ENCODE data around the gene RIMBP2. TPM values are rescaled to one million over a fixed set of nuclear protein-coding genes. Genes with fewer than 3 reads are reported as not detected.

The RIMBP2 gene
- total and polyA plus RNA-seq, 2 experiments from 2014 or later: 0.31 to 0.37 TPM

- H3K4me3 ChIP-seq: no peak overlapping the region
- Mint-ChIP-seq H3K4me3 (no peak overlapping the region), H3K27ac (no peak overlapping the region), H3K27me3 (ENCODE audit: insufficient read depth, low read depth, poor library complexity) (no peaks in the 10 kb centered on the region), H3K36me3 (ENCODE audit: low read depth) (peaks cover 24% of the 10 kb centered on the region; the same call in 2 of the 3 replicates), H3K9me3 (peaks cover 96% of the 10 kb centered on the region), H3K4me1 (no peaks in the 10 kb centered on the region)
- DNase-seq (ENCODE audit: low spot score) (no peak), ATAC-seq (no peak)
- H3K9me2 ChIP-seq (ENCODE audit: insufficient read depth): no peaks in the 10 kb centered on the region
- H3K4me2 ChIP-seq: no peak overlapping the region
- no peaks in the 10 kb centered on the region for H3K4me1 ChIP-seq (ENCODE audit: insufficient read depth)
- no peak overlapping the region for H2AFZ ChIP-seq
- no peaks in the 10 kb centered on the region for H3K27me3 ChIP-seq (ENCODE audit: insufficient read depth)
- H4K20me1 ChIP-seq (replicated peaks; ENCODE audit: insufficient read depth): no peaks in the 10 kb centered on the region
- H3K36me3 ChIP-seq (ENCODE audit: insufficient read depth): 0 out of 2 replicates have a peak, but pooled peaks cover 5% of the 10 kb centered on the region
- H3K27ac ChIP-seq (ENCODE audit: low read depth): no peak overlapping the region
- H3F3A ChIP-seq (replicated peaks; ENCODE audit: low read depth): no peaks in the 10 kb centered on the region
- TF ChIP-seq ZNF331 (CRISPR knock-in tag; IDR thresholded peaks at IDR 0.05; ENCODE audit: low read depth): no peak
- TF ChIP-seq POLR2AphosphoS5 (IDR thresholded peaks at IDR 0.05; ENCODE audit: low read depth): no peak
- no peak for TF ChIP-seq REST (IDR thresholded peaks at IDR 0.05; ENCODE audit: unreplicated experiment)
- no peak for TF ChIP-seq EZH2phosphoT487 (IDR thresholded peaks at IDR 0.05; ENCODE audit: unreplicated experiment)
- no peak for TF ChIP-seq ZNF114 (CRISPR knock-in tag; IDR thresholded peaks at IDR 0.05)
- no peak for TF ChIP-seq EZH2 (IDR thresholded peaks at IDR 0.05; ENCODE audit: low read depth, unreplicated experiment)
- no peak for TF ChIP-seq JUNB (IDR thresholded peaks at IDR 0.05; ENCODE audit: unreplicated experiment)
- no peak for TF ChIP-seq CREB1 (CRISPR knock-in tag; IDR thresholded peaks at IDR 0.05; ENCODE audit: low read depth)
- no peak for TF ChIP-seq ZNF462 (CRISPR knock-in tag; IDR thresholded peaks at IDR 0.05)
- TF ChIP-seq ETS1 (IDR thresholded peaks at IDR 0.05): no peak
- no peak for TF ChIP-seq CTCF (conservative IDR thresholded peaks at IDR 0.05; ENCODE audit: low read depth in 2 of 2)
- no peak for TF ChIP-seq STAT1 (IDR thresholded peaks at IDR 0.05; ENCODE audit: unreplicated experiment)
- TF ChIP-seq NANOG (IDR thresholded peaks at IDR 0.05; ENCODE audit: borderline replicate concordance): no peak
- H3K79me2 ChIP-seq (replicated peaks; ENCODE audit: insufficient read depth): no peaks in the 10 kb centered on the region
Measured at GRCh38 chr12:130602251-130602650, 113.8 kb downstream of the RIMBP2 start.
